Activated naive CD4-positive, alpha-beta T cell treated with anti-CD3 and anti-CD28 coated beads, Interleukin-2, amount 50 U/mL, for 16 hours (primary cell): ENCODE data around the gene ABHD12.

Source experiments
- DNase-seq: peaks from one replicate; pipeline ENCODE4 v3.0.0-alpha.2; 2020

ABHD12 gene

DNA sequence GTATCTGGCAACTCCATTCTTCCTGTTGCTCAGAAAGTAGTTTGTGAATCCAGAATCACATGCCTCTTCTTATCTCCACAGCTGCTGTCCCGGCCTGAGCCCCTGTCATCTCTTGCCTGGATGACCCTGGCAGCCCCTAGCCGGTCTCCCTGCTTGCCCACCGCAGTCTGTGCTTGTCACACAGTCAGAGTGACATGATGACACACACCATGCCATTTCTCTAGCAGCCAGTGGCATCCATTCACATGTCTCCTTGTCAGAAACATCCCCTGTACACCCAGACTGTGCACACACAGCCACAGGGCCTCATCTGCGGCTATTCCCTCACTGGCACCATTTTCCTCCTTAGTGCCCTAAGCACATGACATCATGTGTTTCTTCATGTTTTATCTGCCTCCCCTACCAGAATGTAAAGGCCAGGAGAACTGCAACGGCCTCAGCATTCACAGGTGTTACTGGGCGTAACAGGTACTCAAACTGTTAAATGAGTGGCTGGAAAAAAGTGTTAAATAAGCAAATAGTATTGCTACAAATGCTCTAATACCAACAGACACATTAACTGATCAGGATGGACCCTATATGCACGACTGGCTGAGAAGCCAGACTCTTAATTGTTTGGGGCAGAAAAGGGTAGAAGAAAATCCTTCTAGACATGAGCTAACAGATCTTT is 9.6 kb downstream of the ABHD12 start:
- DNase-seq = no peak

- DNase-seq = no peak
Observed at GRCh38 chr20:25378884-25379733, 11.5 kb downstream of the ABHD12 start.

GRCh38 chr20:25378189-25378883 is 12.3 kb downstream of the ABHD12 start:
- no peak for DNase-seq

DNA sequence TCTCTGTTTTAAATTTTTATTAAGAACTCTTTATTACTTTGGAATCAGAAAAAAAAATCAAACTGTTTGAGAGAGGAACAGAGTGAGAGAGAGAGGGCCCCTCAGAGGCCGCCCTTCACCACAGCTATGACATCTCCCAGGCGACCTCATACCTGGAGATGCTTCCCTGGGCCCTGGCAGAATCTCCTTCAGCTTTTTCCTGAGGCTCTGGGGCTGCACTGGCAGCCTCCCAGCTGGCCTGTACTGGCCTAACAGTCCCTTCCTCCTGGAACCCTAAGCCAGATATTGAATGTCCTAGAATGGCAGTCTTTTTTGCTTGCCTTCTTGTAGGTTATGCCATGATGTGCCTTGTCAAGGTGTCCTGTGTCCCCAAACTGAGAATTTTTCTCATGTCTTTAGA is 13.7 kb downstream of the ABHD12 start:
- no peak for DNase-seq

DNA sequence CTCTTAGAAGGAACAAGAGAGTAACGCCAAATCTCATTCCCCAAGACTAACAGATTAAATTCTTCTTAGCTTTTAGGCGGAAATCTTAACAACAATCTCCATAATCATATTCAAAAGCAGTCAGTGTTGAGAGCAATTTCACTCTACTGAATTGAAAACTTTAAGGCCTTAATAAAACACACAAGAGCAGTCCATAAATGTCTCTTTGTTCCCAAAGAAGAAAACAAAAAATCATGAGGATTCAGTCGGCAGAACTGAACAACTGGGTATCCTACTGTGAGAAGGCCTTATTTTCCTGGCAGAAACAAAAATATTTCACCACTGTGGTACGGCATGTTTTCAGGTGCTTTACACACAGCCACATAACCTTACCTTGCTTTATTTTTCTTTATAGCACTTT is 14.4 kb downstream of the ABHD12 start:
- DNase-seq = no peak

DNA sequence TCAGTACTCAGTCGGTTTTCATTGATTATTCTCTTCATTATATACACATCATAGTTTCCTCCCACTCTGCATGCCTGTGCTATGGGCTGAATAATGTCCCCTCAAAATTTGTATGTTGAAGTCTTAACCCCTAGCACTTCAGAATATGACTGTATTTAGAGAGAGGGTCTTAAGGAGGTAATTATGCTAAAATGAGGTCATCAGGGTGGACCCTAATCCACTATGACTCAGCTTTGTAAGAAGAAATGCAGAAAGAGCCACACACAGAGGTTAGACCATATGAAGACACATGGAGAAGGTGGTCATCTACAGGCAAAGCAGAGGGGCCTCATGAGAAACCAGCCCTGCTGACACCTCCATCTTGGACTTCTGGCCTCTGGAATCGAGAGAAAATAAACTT is 15.8 kb downstream of the ABHD12 start:
- no peak for DNase-seq

DNA sequence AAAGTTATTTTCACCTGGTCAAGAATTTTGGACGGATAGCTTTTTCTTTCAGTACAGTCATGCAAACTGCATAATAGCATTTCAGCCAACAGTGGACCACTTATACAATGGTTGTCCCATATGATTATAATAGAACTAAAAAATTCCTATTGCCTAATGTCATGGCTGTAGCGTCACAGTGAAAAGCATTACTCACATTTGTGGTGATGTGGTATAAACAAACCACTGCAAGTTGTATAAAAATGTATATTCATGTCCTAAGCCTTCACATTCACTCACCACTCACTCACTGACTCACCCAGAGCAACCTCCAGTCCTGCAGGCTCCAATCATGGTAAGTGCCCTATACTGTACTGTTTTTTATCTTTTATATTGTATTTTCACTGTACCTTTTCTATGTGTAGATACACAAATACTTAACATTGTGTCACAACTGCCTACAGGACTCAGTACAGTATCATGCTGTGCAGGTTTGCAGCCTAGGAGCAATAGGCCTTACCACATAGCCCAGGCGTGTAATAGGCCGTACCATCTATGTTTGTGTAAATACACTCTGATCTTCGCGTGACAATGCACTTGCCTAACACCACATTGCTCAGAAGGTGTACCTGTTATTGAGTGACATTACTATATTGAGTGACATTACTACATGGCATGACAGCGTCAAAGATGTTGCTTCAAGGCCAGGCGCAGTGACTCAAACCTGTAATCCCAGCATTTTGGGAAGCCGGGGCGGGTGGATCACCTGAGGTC is 17.9 kb downstream of the ABHD12 start:
- no peak for DNase-seq

DNA sequence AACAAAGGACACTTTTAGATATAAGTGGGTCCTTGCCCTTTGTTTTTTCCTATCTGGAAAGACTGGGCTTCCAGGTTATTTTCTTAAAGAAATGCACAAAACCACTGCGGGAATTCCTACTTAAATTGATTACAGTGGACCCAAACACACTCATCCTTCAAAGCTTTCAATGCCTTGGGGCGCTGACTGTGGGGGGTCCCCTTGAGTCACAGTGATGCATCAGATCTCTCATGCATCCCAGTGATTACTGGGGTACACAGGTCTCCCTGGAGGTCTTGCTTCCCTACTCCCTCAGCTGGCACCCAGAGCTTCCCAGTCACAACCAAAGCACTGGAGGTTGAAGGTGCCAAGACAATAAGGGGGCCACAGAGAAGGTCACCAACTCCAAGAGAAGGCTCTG is 20.7 kb downstream of the ABHD12 start:
- no peak for DNase-seq

GRCh38 chr20:25369529-25369928 is 21.1 kb downstream of the ABHD12 start:
- DNase-seq = no peak

- no peak for DNase-seq
Observed at GRCh38 chr20:25368976-25369375, 21.7 kb downstream of the ABHD12 start.

GRCh38 chr20:25368526-25368925 is 22.1 kb downstream of the ABHD12 start:
- DNase-seq = no peak

DNA sequence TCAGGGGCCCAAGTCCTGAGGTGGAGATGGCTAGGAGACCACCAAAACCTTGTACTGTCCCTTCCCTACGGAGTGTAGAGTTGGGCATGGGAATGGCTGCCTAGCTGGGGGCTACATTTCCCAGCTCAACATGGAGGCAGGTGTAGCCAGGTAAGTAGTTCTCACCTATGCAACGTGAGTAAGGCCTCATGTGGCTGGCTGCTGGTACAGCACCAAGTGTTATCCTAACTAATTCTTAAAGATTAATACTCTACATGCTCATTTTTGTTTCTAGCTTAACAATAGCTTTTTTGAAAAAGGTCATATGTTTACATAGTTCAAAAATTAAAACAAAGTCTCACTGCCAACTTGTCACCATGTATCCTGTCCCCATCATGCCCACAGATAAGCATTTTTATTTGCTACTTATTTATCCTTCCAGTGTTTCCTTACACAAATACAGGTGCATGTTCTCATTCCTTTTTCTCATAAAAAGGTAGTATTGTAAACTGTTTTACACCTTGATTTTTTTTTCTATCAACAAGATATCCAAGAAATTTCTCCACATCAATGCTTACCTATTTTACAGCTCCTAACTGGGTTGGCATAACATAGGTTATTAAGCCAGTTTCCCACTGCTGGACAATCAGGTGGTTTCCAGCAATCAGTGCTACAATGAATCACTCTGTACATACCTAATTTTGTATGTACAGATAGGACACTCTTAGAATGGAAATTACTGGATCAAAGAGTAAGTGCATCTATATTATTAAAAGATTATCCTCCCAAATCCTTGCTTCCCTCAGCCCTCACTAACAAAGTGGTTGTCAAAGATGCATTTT is 25.5 kb downstream of the ABHD12 start:
- no peak for DNase-seq

GRCh38 chr20:25364180-25364788 is 26.4 kb downstream of the ABHD12 start:
- DNase-seq = no peak

DNA sequence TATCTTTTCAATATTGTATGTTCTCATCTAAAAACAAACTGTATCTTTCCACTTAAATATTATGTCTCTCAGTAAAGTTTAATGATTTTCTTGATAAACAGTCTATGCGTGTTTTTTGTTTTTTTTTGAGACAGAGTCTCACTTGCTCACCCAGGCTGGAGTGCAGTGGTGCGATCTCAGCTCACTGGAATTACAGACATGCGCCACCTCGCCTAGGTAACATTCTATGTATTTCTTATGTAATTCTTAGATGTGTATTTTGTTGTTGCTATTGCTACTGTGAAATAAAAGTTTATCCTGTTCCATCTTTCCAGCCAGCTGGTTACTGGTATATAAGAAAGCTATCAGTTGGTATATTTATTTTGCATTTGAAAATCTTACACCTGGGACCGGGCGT is 29.4 kb downstream of the ABHD12 start:
- DNase-seq = no peak

GRCh38 chr20:25360631-25361286 is 29.9 kb downstream of the ABHD12 start:
- no peak for DNase-seq

DNA sequence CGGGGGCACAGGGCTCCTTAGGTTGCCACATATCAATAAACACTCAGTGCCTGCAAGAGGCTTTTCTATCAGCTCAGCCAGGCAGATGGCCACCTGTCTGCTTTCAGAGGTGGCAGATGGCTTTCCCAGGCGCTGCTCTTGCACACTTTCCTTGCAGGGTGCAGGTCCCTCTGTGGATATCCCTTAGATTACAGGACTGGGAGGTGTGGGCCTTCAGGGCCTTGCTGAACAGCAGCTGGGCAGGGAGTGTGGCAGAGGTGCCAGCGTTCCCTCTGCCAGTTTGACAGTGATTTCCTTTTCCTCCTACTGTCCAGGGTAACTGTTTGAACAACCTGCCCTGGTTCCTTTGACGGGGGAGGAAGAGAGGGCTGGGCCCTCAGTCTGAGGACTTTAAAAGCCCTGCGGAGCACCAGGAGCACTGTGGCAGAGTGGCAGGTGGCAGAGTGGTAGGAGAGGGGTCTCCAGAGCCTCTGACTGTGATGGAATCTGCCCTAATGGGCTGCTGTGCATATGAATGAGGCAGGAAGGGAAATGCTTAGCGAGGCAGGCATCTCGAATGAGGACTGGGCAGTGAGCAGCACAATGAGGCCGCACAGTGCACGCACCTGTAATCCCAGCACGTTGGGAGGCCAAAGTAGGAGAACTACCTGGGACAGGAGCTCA is 34.2 kb downstream of the ABHD12 start:
- no peak for DNase-seq

- DNase-seq = no peak
Observed at GRCh38 chr20:25355866-25356265, 34.8 kb downstream of the ABHD12 start.

- no peak for DNase-seq
Observed at GRCh38 chr20:25355011-25355595, 35.5 kb downstream of the ABHD12 start.

DNA sequence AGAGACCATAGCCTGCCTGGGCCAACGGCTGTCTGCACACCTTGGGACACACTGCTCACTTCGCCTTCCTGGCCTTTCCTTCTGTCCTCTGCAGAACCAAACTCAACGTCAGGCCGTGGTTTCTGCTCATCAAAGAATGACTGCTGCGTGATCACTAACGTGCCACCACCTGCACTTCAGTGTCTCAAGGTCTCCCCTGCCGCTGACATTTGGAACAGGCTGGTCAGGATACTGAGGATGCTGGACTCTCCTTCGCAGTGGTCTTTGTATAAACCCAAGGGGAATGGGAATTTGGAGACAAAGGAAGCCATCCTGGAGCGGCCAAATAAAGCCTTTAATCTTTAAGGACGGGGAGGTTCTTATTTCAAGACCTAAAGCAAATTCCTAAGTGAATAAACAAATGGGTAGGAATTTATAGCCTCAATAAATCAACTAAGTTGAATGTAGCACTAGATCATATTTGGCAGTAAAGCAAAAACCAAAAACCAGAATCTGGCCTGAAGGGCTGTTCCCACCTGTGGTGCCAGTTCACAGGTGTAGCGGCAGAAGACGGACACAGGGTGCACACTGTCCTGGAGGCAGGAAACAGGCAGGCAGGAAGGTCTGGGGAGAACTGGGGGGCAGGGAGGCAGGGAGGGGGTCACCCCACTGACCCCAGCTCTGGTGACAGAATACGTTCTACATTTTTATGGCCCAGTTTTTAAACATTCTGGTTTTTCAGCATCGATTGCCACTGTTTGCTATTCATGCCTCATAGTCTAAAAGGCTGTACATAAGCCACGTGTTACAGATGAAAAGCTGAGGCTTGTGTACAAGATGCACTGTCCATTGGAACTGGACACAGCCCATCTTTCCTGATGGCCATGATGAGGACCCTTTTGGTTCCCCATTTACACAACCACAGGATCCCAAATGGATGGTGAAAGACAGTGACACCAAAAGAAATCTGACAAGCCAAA is 36.6 kb downstream of the ABHD12 start:
- no peak for DNase-seq
